Astrocyte of the spinal cord (primary cell): ENCODE measurements around the gene TBPL1.
"Not testable (repeated sequence)": the region's sequence is repeated elsewhere in the genome, so short reads cannot be mapped to it uniquely, and the experiment has no call there.

ENCODE experiments used
- DNase-seq: peaks from one replicate; pipeline ENCODE4 v3.0.0; 2011; ENCODE audit warnings: low read depth, low spot score
- H3K4me3 ChIP-seq: 2 replicates; pipeline ENCODE4 v1.5.1; 2011; ENCODE audit warnings: low read depth, mild to moderate bottlenecking, low read length, moderate library complexity
- in situ Hi-C: cut with HindIII; loops from 2 replicates; pipeline ENCODE4 v1.10.0; 2017; ENCODE audit warnings: low sequenced_read_pairs
- TF ChIP-seq, protein P1 (sequence below): IDR thresholded peaks from 2 replicates; pipeline ENCODE4 v1.5.1; 2012; ENCODE audit warnings: low read depth, mild to moderate bottlenecking, low read length, inconsistent platforms

The TBPL1 gene

GRCh38 chr6:133966654-133967329 is 13.8 kb downstream of the TBPL1 start:
- no peak for DNase-seq
- TF ChIP-seq, protein P1, sequence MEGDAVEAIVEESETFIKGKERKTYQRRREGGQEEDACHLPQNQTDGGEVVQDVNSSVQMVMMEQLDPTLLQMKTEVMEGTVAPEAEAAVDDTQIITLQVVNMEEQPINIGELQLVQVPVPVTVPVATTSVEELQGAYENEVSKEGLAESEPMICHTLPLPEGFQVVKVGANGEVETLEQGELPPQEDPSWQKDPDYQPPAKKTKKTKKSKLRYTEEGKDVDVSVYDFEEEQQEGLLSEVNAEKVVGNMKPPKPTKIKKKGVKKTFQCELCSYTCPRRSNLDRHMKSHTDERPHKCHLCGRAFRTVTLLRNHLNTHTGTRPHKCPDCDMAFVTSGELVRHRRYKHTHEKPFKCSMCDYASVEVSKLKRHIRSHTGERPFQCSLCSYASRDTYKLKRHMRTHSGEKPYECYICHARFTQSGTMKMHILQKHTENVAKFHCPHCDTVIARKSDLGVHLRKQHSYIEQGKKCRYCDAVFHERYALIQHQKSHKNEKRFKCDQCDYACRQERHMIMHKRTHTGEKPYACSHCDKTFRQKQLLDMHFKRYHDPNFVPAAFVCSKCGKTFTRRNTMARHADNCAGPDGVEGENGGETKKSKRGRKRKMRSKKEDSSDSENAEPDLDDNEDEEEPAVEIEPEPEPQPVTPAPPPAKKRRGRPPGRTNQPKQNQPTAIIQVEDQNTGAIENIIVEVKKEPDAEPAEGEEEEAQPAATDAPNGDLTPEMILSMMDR = no peak

DNA sequence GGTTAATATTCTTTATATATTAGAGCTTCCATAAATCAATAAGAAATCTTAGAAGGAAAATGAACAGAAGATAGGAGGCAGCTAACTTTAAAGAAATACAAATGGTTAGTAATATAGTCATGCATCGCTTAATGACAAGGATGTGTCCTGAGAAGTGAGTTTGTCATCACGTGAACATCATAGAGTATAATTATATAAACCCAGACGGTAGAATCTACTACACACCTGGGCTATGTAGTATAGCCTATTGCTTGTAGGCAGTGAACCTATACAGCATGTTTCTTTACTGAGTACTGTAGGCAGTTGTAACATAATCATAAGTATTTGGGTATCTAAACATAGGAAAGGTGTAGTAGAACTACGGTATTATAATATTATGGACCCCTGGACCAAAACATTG is 14.3 kb downstream of the TBPL1 start:
- no peak overlapping the region for H3K4me3 ChIP-seq
- no peak for DNase-seq
- TF ChIP-seq, protein P1 = no peak
- in situ Hi-C loops = no loop called here

More at GRCh38 chr6:133966654-133967329, 13.8 kb downstream of the TBPL1 start:
- in situ Hi-C loops = no loop called here
- H3K4me3 ChIP-seq = no peak overlapping the region

- DNase-seq = peak; percentile 66
- H3K4me3 ChIP-seq, in situ Hi-C loops: not testable (repeated sequence)
Measured at GRCh38 chr6:133967835-133968234, 14.8 kb downstream of the TBPL1 start.

GRCh38 chr6:133969285-133969920 is 16.4 kb downstream of the TBPL1 start:
- in situ Hi-C loops = no loop called here

GRCh38 chr6:133969921-133970295 is 16.9 kb downstream of the TBPL1 start:
- DNase-seq = no peak
- in situ Hi-C loops = no loop called here
- TF ChIP-seq, protein P1 = no peak
- no peak overlapping the region for H3K4me3 ChIP-seq

More at GRCh38 chr6:133969285-133969920, 16.4 kb downstream of the TBPL1 start:
- no peak for DNase-seq
- no peak overlapping the region for H3K4me3 ChIP-seq
- TF ChIP-seq, protein P1 = no peak

GRCh38 chr6:133971861-133972260 is 18.8 kb downstream of the TBPL1 start:
- DNase-seq = no peak
- H3K4me3 ChIP-seq = no peak overlapping the region
- in situ Hi-C loops = no loop called here
- TF ChIP-seq, protein P1 = no peak

DNA sequence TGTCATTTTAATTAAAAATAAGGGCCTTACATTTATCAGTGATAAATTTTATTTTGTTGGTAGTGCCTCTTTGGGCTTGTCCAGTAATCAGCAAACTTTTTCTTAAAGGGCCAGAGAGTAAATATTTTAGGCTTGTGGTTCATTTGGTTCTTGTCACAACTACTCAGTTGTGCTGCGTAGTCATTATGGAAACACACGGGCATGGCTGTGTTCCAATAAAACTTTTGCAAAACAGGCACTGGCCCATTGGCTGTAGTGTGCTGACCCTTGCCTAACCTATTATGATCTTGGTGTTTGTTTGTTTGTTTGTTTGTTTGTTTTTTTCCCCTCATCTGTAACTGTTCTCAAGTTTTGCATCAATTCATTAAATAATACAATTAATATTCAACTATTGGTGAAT is 19.4 kb downstream of the TBPL1 start:
- H3K4me3 ChIP-seq = no peak overlapping the region
- in situ Hi-C loops = no loop called here
- no peak for DNase-seq
- TF ChIP-seq, protein P1 = no peak
